Suppressor macrophage treated with lipopolysaccharide for 4 hours (primary cell): ENCODE results near the gene CHFR.
"Not testable (repeated sequence)": the region's sequence is repeated elsewhere in the genome, so short reads cannot be mapped to it uniquely, and the experiment has no call there.

Experiments
- DNase-seq: peaks from one replicate; pipeline ENCODE4 v3.0.0-alpha.2; 2020

CHFR gene

GRCh38 chr12:132887513-132888351 lies at the start of gene CHFR:
Gene CHFR (minus strand): TSS chr12:132887605. CDS start chr12:132887328, 277 bp downstream.
- DNase-seq = peak; percentile 99

GRCh38 chr12:132936921-132937320 lies 49.5 kb upstream of the CHFR start:
- DNase-seq = not testable (repeated sequence)

DNA sequence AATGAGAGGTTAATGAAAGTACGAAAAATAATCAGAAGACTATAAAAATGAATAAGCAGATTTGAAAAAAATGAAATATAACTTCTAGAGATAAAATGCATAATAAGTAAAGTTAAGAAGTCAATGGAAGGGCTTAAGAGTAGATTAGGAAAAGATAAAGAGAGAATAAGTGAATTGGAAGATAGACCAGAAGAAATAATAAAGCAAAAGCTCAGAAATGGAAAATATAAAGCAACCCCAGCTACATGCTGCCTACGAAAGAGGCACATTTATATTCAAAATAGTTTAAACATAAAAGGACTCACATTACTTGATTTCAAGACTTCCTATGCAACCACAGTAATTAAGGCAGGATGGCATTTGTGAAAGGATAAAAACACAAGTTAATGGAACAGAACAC lies 48.8 kb upstream of the CHFR start:
- DNase-seq = no peak

DNA sequence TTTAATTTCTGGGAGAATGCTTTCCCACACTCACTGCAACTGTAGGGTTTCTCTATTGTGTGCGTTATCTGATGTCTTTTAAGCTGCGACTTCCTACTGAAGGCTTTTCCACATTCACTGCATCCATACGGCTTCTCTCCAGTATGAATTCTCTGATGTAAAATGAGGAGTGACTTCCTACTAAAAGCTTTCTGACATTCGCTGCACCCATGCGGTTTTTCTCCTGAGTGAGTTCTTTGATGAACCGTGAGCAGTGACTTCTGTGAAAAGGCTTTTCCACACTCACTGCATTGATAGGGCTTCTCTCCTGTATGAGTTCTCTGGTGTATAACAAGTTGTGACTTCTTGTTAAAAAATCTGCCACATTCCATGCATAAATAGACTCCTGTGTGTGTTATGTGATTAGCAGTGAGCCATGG lies 39.0 kb upstream of the CHFR start:
- DNase-seq = no peak

DNA sequence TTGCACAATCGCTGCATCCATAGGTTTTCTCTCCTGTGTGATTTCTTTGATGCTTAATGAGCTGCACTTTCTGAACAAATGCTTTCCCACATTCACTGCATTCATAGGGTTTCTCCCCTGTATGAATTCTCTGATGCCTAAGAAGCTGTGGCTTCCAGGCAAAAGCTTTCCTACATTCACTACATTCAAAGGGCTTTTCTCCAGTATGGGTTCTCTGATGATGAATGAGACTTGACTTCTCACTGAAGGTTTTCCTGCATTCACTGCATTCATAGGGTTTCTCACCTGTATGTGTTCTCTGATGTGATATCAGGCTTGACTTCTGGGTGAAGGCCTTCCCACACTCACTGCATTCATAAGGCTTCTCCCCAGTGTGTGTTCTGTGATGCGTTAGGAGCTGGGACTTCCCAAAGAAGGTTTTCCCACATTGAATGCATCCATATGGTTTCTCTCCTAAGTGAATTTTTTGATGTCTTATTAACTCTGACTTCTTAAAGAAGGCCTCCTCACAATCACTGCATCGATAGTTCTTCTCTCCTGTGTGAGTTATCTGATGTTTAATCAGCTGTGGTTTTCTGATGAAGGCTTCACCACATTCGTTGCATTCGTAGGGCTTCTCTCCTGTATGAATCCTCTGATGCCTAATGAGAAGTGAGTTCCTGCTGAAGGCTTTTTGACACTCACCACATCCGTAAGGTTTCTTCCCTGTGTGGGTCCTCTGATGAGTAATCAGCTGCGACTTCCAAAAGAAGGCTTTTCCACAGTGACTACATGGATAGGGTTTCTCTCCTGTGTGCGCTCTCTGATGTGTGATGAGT lies 38.4 kb upstream of the CHFR start:
- no peak for DNase-seq

GRCh38 chr12:132924356-132924755 lies 37.0 kb upstream of the CHFR start:
- DNase-seq = no peak

DNA sequence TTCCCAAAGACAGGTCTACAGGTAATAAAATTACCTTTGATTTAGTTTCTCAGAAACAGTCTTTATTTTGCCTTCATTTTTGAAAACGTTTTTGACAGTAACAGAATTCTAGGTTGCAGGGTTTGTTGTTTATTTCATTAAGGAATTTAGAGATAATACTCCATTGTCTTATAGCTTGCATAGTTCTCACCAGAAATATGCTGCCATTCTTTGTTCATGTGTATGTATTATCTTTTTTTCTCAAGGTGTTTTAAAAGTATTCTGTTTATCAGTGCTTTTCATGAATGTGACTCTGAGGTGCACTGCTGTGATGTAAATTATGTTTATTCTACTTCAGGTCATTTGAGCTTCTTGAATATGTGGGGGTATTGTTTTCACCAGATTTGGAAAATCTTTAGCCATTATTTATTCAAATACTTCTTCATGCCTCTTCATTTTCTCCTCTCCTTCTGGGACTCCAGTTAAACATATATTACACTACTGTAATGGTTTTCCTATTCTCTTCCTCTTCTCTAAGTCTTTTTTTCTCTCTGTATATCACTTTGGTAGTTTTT lies 36.0 kb upstream of the CHFR start:
- no peak for DNase-seq

DNA sequence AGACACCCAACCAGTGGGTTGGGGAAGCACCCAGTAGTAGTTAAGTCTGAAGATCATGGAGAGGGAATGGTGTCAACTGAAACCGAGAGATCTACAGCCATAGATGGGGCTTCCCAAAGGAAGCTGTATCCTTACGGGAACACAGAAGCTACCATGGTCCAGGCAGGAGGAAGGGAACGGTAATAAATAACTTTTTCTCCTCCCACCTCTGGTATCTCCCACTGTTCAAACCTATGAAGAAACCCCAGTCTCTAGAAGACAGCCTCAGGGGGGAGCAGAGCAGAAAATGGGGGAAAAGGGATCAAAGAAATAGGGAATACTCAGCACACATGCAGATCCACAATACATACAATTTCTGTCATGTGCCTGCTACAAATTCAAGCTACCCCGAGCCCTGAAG lies 35.3 kb upstream of the CHFR start:
- DNase-seq = no peak

DNA sequence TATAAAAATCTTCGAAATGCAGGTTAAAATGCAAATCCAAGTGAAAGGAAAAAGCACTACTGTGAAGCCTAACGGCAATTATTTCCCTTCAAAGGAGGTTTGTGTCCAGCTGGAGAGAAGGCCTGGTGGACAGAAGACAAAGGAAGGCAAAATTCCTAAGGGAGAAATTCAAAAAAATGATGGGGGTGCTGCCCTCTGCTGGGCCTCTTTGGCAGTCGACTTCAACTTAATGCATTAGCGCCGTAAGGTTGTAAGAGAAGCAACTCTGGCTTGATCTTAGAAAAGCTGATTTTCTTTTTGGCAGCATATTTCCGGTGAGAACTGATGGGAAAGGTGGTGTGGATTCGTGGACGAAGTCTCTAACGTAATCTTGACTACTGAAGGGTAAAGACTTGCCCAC lies 34.3 kb upstream of the CHFR start:
- no peak for DNase-seq

DNA sequence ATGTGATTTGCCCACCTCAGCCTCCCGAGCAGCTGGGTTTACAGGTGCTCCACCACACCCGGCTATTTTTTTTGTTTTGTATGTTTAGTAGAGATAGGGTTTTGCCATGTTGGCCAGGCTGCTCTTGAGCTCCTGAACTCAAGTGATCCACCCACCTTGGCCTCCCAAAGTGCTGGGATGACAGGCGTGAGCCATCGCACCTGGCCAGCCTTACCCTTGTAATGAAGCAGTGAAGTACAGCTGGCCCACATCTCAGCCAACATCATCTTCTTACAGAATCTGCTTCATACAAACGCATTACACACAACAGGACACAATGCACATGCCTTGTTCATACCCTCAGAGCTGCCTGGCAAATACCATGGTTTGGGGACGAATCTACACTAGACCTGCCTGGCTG lies 31.3 kb upstream of the CHFR start:
- no peak for DNase-seq

GRCh38 chr12:132909030-132909368 lies 21.6 kb upstream of the CHFR start:
- no peak for DNase-seq

GRCh38 chr12:132908145-132909029 lies 21.0 kb upstream of the CHFR start:
- peak; percentile 88 for DNase-seq

DNA sequence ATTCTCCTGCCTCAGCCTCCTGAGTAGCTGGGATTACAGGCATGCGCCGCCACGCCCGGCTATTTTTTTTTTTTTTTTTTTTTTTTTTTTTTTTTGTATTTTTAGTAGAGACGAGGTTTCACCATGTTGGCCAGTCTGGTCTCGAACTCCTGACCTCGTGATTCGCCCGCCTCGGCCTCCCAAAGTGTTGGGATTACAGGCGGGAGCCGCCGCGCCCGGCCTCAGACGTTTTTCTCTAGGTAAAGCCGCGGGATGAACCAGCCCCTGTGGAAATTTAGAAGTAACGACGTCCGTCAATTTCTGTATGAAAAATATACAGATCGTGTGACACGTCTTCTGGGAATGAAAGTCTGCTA lies 20.4 kb upstream of the CHFR start:
- not testable (repeated sequence) for DNase-seq

DNA sequence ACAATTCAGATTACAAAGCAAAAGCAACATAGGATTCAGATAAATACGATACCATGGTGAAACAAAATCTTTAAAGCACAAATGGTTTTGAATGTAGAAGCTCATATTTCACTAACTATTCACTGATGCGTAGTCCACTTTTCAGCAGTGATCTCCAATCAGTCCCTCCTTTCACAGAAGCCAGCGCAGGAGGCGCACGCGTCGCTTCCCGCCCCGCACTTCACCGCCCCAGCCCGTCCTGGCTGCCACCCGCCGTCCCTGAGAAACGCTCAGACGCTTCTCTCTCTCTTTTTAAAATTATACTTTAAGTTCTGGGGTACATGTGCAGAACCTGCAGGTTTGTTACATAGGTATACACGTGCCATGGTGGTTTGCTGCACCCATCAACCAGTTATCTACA lies 19.8 kb upstream of the CHFR start:
- no peak for DNase-seq

- peak; percentile 68 for DNase-seq
Observed at GRCh38 chr12:132904718-132905328, 17.4 kb upstream of the CHFR start.

GRCh38 chr12:132899033-132899432 lies 11.6 kb upstream of the CHFR start:
- no peak for DNase-seq

DNA sequence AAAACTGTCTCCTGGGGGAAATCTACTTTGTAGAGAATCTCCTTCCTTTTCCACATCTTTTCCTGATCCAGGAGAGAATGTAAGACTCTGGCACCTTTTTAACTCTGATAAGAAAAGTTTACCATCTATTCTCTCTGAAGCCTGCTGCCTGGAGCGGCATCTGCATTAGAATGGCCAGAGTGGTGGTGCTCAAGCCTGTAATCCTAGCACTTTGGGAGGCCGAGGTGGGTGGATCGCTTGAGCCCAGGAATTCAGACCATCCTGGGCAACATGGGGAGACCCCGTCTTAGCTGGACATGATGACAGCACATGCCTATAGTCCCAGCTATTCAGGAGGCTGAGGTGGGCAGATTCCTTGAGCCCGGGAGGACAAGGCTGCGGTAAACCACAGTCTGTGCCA lies 1.4 kb upstream of the CHFR start:
- no peak for DNase-seq

DNA sequence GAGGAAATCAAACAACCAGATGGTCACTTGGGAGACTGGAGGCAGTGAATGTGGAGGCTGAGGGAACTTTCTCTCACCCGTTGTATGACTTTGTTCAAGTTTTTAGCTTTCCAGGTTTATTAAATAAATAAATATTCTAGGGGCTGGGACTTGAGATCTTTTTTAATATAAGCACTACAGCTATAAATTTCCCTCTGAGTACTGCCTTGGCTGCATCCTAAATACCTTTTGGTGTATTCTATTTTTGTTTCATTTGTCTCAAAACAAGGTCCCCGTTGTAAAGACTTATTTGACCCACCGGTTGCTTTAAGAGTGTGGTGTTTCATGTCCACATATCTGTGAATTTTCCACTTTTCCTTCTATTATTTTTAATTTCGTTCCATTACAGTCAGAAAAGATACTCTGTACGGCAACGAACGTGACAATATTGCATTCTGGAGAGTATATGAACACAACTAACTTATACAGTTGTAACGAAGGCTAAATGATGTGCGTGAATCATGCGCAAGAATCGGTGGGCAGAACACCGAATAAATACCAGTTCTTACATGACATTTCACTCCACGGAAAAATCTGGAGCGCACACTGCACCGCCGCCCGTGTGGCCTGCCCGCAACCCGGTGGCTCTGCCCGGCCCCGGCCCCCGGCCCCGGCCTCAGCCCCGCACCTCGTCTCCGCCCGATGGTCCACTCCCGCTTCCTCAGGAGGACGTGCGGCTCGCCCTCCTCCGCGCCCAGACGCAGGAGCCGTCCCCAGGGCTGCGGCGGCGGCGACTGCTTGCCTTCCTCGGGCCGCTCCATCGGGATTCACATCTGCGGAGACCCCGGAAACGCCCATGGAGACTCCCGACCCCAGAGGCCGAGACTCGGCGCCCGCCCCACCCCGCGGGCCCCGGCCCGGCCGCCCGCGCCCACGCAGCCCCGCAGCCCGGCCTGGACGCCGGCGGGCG lies 602 bp downstream of the CHFR start:
- DNase-seq = peak; percentile 39

DNA sequence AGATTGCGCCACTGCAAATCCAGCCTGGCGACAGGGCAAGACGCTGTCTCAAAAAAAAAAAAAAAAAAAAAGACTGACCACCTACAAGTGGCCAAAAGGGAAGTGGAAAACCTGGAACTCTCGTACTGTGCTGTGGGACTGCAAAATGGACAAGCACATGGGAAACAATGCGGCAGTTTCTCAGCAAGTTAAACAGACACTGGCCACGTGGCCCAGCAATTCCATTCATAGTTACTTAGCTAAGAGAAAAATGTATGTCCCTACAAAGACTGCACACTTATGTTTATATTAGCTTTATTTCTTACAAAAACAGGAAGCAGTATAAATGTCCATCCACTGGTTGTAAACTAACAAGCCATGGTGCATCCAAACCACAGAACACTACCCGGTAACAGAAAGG lies 5.6 kb downstream of the CHFR start:
- DNase-seq = no peak

DNA sequence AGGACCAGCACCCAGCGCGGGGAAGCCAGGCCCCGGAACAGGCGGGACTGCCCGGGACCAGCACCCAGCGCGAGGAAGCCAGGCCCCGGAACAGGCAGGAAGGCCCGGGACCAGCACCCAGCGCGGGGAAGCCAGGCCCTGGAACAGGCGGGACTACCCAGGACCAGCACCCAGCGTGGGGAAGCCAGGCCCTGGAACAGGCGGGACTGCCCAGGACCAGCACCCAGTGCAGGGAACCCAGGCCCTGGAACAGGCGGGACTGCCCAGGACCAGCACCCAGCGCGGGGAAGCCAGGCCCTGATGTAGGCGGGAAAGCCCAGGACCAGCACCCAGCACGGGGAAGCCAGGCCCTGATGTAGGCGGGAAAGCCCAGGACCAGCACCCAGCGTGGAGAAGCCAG lies 12.8 kb downstream of the CHFR start:
- not testable (repeated sequence) for DNase-seq

GRCh38 chr12:132874175-132874574 lies 13.2 kb downstream of the CHFR start:
- no peak for DNase-seq
